Pancreas (tissue), 10 donors: ENCODE data around the gene ERVH48-1. TPM values are rescaled to one million over a fixed set of nuclear protein-coding genes. Genes with fewer than 3 reads are reported as not detected.
"Not testable (repeated sequence)": the region's sequence is repeated elsewhere in the genome, so short reads cannot be mapped to it uniquely, and the experiment has no call there.

Source experiments
- ATAC-seq, 4 donors: fragments of 200-7000 bp; cut with Tn5 transposase; one replicate each; pipeline versions ENCODE4 v1.8.0 to v1.9.1; 2020; ENCODE audit warnings: mild to moderate bottlenecking in 4 of 4, moderate library complexity in 4 of 4
- DNase-seq, 6 donors: peaks; one replicate each; pipeline ENCODE4 v3.0.0-alpha.2; 2020
- FAIRE-seq: peaks from 2 replicates; lab custom pipeline; 2012; peaks lifted over from hg19 to GRCh38; lab: Jason Lieb, UNC
- H3K27ac ChIP-seq, 4 donors: fragments of 200-600 bp; sonication (generic); 1 replicate in 3 of 4; 2 replicates in 1 of 4; pipeline versions ENCODE4 v1.5.0 to v1.8.0; 2020
- H3K27me3 ChIP-seq, 4 donors: fragments of 200-600 bp; one replicate each; pipeline ENCODE4 v1.8.0; 2021
- H3K36me3 ChIP-seq, 3 donors: fragments of 200-600 bp; sonication (generic) in 1 of 3; one replicate each; pipeline versions ENCODE4 v1.5.0 to v1.8.0; 2020 to 2021
- H3K4me1 ChIP-seq, 3 donors: fragments of 200-600 bp; one replicate each; pipeline ENCODE4 v1.8.0; 2021
- H3K4me3 ChIP-seq, 4 donors: fragments of 200-600 bp; sonication (generic) in 2 of 4; one replicate each; pipeline versions ENCODE4 v1.5.0 to v1.8.0; 2020 to 2021
- H3K9me3 ChIP-seq, 4 donors: fragments of 200-600 bp; one replicate each; pipeline ENCODE4 v1.8.0; 2021
- CTCF ChIP-seq, 4 donors: fragments of 200-600 bp; sonication (generic) in 3 of 4; IDR thresholded peaks; one replicate each; pipeline versions ENCODE4 v1.5.0 to v1.8.0; 2021; ENCODE audit warnings: antibody characterized with exemption in 4 of 4
- WGBS, 2 donors: extraction: QIAGEN DNeasy Blood & Tissue Kit; methylation state at CpG; one replicate each; pipeline ENCODE4 v1.1.7; 2013; 5-methylcytosine and 5-hydroxymethylcytosine counted together
- intact Hi-C, 3 donors: fragments of 100-400 bp; cut with DNase I; formaldehyde crosslinking; loops; one replicate each; pipeline versions ENCODE4 v1.11.1 to v1.14.2; 2022
- polyA plus RNA-seq, 2 donors: library from polyadenylated mRNA; stranded (reverse); fragments of 200-250 nt; gene quantifications; one replicate each; pipeline ENCODE4 v1.2.3, GENCODE V29; 2013
- total RNA-seq, 6 donors: library from RNA; stranded (reverse); fragmentation: NEBNext Ultra II Directional in 4 of 6; extraction: Animal tissue kit (Norgen Biotek cat#: 25700) in 4 of 6; gene quantifications; one replicate each; pipeline versions ENCODE4 v1.2.1 to v1.2.4, GENCODE V29; 2021 to 2023
- donor health status: healthy with polysubstance abuse.
- donor health status: DM: no; HTN: no; CAD: no; lungs with moderate emphysema.
- donor health status: DM: no; HTN: no; CAD: no.
- donor health status: control.
- donor health status: control.
- donor health status: Bipolar disorder and iron deficiency.
- donor health status: DM: yes; HTN: yes; CAD: no.
- donor health status: DM: no; HTN: no; CAD: no.
- donor health status: DM: no; HTN: no; CAD: no.
- donor health status: DM: yes; HTN: yes; CAD: no.

The ERVH48-1 gene
- total and polyA plus RNA-seq, 8 donors, result 0.06 to 0.42 (median 0.15) TPM; not detected in 2

GRCh38 chr21:42918291-42918690 is 7.1 kb downstream of the ERVH48-1 start:
- no peak for TF ChIP-seq CTCF (IDR thresholded peaks at IDR 0.05)
- ATAC-seq, result no peak
- Histone ChIP-seq H3K4me1 (no peaks in the 10 kb centered on the region), H3K27ac (no peak overlapping the region), H3K9me3 (no peaks in the 10 kb centered on the region), H3K36me3 (no peaks in the 10 kb centered on the region), H3K4me3 (no peak overlapping the region), H3K27me3 (no peaks in the 10 kb centered on the region)
- no peak for FAIRE-seq
- no peak for DNase-seq
- intact Hi-C loops, result no loop called here
- 93 to 96% methylated on average over 6 of the region's 6 CpGs for WGBS, 2 donors

GRCh38 chr21:42913476-42913875 is 12.0 kb downstream of the ERVH48-1 start:
- intact Hi-C loops, result no loop called here
- FAIRE-seq (no peak), ATAC-seq (no peak), DNase-seq (no peak)
- TF ChIP-seq CTCF (IDR thresholded peaks at IDR 0.05), result no peak
- peaks cover 0 to 17% (median 9%) of the 10 kb centered on the region in 3 donors for H3K36me3 ChIP-seq
- H3K27ac ChIP-seq, result no peak overlapping the region
- no peaks in the 10 kb centered on the region for H3K9me3 ChIP-seq
- H3K4me3 ChIP-seq, result no peak overlapping the region
- no peaks in the 10 kb centered on the region for H3K27me3 ChIP-seq
- 85 to 88% methylated on average over 7 of the region's 7 CpGs for WGBS, 2 donors
- H3K4me1 ChIP-seq, result no peaks in the 10 kb centered on the region

- H3K4me3 ChIP-seq, DNase-seq, H3K9me3 ChIP-seq, ATAC-seq, intact Hi-C loops, H3K27ac ChIP-seq, H3K4me1 ChIP-seq, FAIRE-seq, H3K27me3 ChIP-seq: not testable (repeated sequence)
- WGBS, 2 donors, result 96 to 97% methylated on average over 6 of the region's 6 CpGs
- peaks cover 0 to 19% (median 9%) of the 10 kb centered on the region in 3 donors for H3K36me3 ChIP-seq
These were observed 13.5 kb downstream of the ERVH48-1 start for GRCh38 chr21:42911920-42912319.

- H3K4me1 ChIP-seq, H3K9me3 ChIP-seq, H3K27me3 ChIP-seq, FAIRE-seq, DNase-seq, H3K27ac ChIP-seq, ATAC-seq, H3K4me3 ChIP-seq, intact Hi-C loops: not testable (repeated sequence)
- WGBS, 2 donors, result 79 to 87% methylated on average over 9 of the region's 9 CpGs
- H3K36me3 ChIP-seq, result peaks cover 0 to 44% (median 12%) of the 10 kb centered on the region in 3 donors
These were observed 16.9 kb downstream of the ERVH48-1 start for GRCh38 chr21:42908484-42908883.

- 95 to 96% methylated on average over 16 of the region's 16 CpGs for WGBS, 2 donors
- intact Hi-C loops, result no loop called here
- DNase-seq (peak in 1 of 6 donors; percentile 8), FAIRE-seq (no peak), ATAC-seq (no peak)
- Histone ChIP-seq H3K36me3 (peaks cover 0 to 49% (median 12%) of the 10 kb centered on the region in 3 donors), H3K4me3 (no peak overlapping the region), H3K4me1 (no peaks in the 10 kb centered on the region), H3K9me3 (no peaks in the 10 kb centered on the region), H3K27me3 (no peaks in the 10 kb centered on the region), H3K27ac (no peak overlapping the region)
- TF ChIP-seq CTCF (IDR thresholded peaks at IDR 0.05), result no peak
These were observed 19.2 kb downstream of the ERVH48-1 start for GRCh38 chr21:42906233-42906632.

GRCh38 chr21:42905195-42905594 is 20.2 kb downstream of the ERVH48-1 start:
- no peak for ATAC-seq
- no peaks in the 10 kb centered on the region for H3K9me3 ChIP-seq
- TF ChIP-seq CTCF (IDR thresholded peaks at IDR 0.05), result no peak
- no peaks in the 10 kb centered on the region for H3K4me1 ChIP-seq
- intact Hi-C loops, result no loop called here
- H3K4me3 ChIP-seq, result no peak overlapping the region
- H3K36me3 ChIP-seq, result peaks cover 0 to 47% (median 12%) of the 10 kb centered on the region in 3 donors
- WGBS, 2 donors, result 94 to 95% methylated on average over 8 of the region's 8 CpGs
- no peaks in the 10 kb centered on the region for H3K27me3 ChIP-seq
- no peak for DNase-seq
- FAIRE-seq, result no peak
- no peak overlapping the region for H3K27ac ChIP-seq
